Measurements from ENCODE around the gene FJX1.

Gene FJX1

GRCh38 chr11:35598254-35599125 lies 19.8 kb upstream of the FJX1 start:
- TF ChIP-seq CTCF (IDR thresholded peaks at IDR 0.05; ENCODE audit: low read depth, low read length): no peak
- Histone ChIP-seq H3K27me3 (ENCODE audit: insufficient read depth, low read depth, severe bottlenecking) (no peaks in the 10 kb centered on the region), H3K36me3 (no peaks in the 10 kb centered on the region), H3K4me3 (ENCODE audit: low read depth, low read length) (no peak overlapping the region), H3K9me3 (ENCODE audit: severe bottlenecking) (no peaks in the 10 kb centered on the region), H3K27ac (no peak overlapping the region)
- no peak for DNase-seq

- Histone ChIP-seq H3K9me3 (ENCODE audit: severe bottlenecking) (no peaks in the 10 kb centered on the region), H3K27me3 (ENCODE audit: insufficient read depth, low read depth, severe bottlenecking) (no peaks in the 10 kb centered on the region), H3K4me3 (ENCODE audit: low read depth, low read length) (no peak overlapping the region), H3K27ac (no peak overlapping the region), H3K36me3 (no peaks in the 10 kb centered on the region)
- TF ChIP-seq CTCF (IDR thresholded peaks at IDR 0.05; ENCODE audit: low read depth, low read length): no peak
- no peak for DNase-seq
These were observed 17.9 kb upstream of the FJX1 start for GRCh38 chr11:35600331-35600838.

DNA sequence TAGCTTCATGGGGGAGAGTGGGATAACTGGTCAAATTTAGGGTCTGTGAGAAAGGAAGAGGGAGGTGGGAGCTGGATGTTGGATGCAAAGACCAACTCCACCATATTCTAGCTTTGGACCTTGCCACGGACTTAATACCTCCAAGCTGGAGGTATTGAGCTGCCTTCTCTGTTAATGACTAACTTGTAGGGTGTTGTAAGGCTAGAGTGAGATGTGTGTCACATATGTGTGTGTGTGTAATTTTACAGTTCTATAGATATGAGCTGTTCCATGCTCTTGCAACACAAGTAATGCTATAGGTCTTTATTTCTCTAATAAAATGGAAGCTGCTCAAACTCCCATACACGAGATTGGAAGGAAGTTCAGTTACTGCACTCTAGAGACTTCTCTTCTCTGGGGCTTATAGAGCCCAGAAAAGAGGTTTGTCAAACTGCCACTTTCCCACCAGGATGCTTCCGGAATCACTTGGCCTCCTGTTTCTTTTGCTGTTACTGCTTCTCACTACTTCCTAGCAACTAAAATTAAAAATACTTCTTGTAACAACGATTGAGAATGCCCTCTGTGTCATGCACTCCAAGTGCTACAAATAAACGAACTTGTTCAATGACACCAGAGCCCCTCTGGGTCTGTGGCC lies 16.0 kb upstream of the FJX1 start:
- no peaks in the 10 kb centered on the region for H3K27me3 ChIP-seq (ENCODE audit: insufficient read depth, low read depth, severe bottlenecking)
- no peak for TF ChIP-seq CTCF (IDR thresholded peaks at IDR 0.05; ENCODE audit: low read depth, low read length)
- H3K36me3 ChIP-seq: no peaks in the 10 kb centered on the region
- H3K27ac ChIP-seq: no peak overlapping the region
- DNase-seq: no peak
- H3K9me3 ChIP-seq (ENCODE audit: severe bottlenecking): no peaks in the 10 kb centered on the region
- no peak overlapping the region for H3K4me3 ChIP-seq (ENCODE audit: low read depth, low read length)

DNA sequence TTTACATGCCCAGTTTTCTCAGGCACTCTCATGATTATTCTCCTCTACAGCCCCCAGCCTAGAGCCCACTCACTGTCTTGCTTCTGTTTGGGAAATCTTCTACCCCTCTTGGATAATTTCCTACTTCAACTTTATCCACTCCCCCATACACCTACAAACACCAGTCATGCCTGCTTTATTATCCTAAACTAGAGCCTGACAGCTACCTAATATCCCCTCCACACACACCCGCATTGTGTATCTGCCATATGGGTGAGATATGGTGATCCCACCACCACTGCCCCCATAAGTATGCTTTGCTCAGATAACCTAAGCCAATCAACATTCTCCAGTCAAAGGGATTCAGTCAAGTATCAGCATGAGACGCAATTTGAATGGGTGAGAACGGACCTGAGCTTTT lies 15.3 kb upstream of the FJX1 start:
- DNase-seq: no peak
- no peak overlapping the region for H3K27ac ChIP-seq
- H3K27me3 ChIP-seq (ENCODE audit: insufficient read depth, low read depth, severe bottlenecking): no peaks in the 10 kb centered on the region
- H3K36me3 ChIP-seq: no peaks in the 10 kb centered on the region
- TF ChIP-seq CTCF (IDR thresholded peaks at IDR 0.05; ENCODE audit: low read depth, low read length): no peak
- no peaks in the 10 kb centered on the region for H3K9me3 ChIP-seq (ENCODE audit: severe bottlenecking)
- H3K4me3 ChIP-seq (ENCODE audit: low read depth, low read length): no peak overlapping the region

GRCh38 chr11:35605706-35606105 lies 12.6 kb upstream of the FJX1 start:
- DNase-seq: no peak
- no peaks in the 10 kb centered on the region for H3K36me3 ChIP-seq
- no peak for TF ChIP-seq CTCF (IDR thresholded peaks at IDR 0.05; ENCODE audit: low read depth, low read length)
- H3K27me3 ChIP-seq (ENCODE audit: insufficient read depth, low read depth, severe bottlenecking): no peaks in the 10 kb centered on the region
- no peak overlapping the region for H3K27ac ChIP-seq
- H3K9me3 ChIP-seq (ENCODE audit: severe bottlenecking): no peaks in the 10 kb centered on the region
- no peak overlapping the region for H3K4me3 ChIP-seq (ENCODE audit: low read depth, low read length)

All from WERI-Rb-1 (cell line).